Activated naive CD8-positive, alpha-beta T cell treated with anti-CD3 and anti-CD28 coated beads, Interleukin-2, amount 10 ng/mL, durations not matched to agents 7 days and 5 days (primary cell): ENCODE measurements around the gene EDRF1. TPM values are rescaled to one million over a fixed set of nuclear protein-coding genes. Genes with fewer than 3 reads are reported as not detected.

Experiments used
- ATAC-seq: fragments of 150-1000 bp; cut with Tn5 transposase; one replicate; pipeline ENCODE4 v1.10.0; 2021; ENCODE audit warnings: low read depth, moderate library complexity
- POLR2A ChIA-PET: fragments of 350-600 bp; sonication (Branson Sonifier 250); formaldehyde crosslinking; loops from one replicate; lab custom pipeline; 2021; ENCODE audit warnings: antibody characterized with exemption; lab: Charles Lee
- DNase-seq: peaks from one replicate; pipeline ENCODE4 v3.0.0; 2021
- H3K27ac Mint-ChIP-seq: one replicate; pipeline ENCODE4 v1.8.0; 2022; ENCODE audit warnings: mild to moderate bottlenecking, mixed read lengths
- H3K27me3 Mint-ChIP-seq: one replicate; pipeline ENCODE4 v1.8.0; 2022; ENCODE audit warnings: mild to moderate bottlenecking, moderate library complexity, mixed read lengths
- H3K36me3 Mint-ChIP-seq: one replicate; pipeline ENCODE4 v1.8.0; 2021; ENCODE audit warnings: mild to moderate bottlenecking, mixed read lengths
- H3K4me1 Mint-ChIP-seq: one replicate; pipeline ENCODE4 v1.8.0; 2021; ENCODE audit warnings: mixed read lengths
- H3K4me3 Mint-ChIP-seq: one replicate; pipeline ENCODE4 v1.8.0; 2022; ENCODE audit warnings: mild to moderate bottlenecking, moderate library complexity, mixed read lengths
- H3K9me3 Mint-ChIP-seq: one replicate; pipeline ENCODE4 v1.8.0; 2021; ENCODE audit warnings: mixed read lengths
- total RNA-seq, 2 experiments: library from RNA; stranded (reverse); gene quantifications; one replicate each; pipeline ENCODE4 v1.2.3, GENCODE V29; 2021

EDRF1 gene
- total RNA-seq, 2 experiments from 2014 or later: 43.9 to 45.8 TPM

- Mint-ChIP-seq H3K36me3 (peaks cover 17% of the 10 kb centered on the region), H3K27me3 (no peaks in the 10 kb centered on the region), H3K27ac (peak overlapping the region; percentile 99), H3K4me1 (peaks cover 23% of the 10 kb centered on the region), H3K9me3 (peaks cover 1% of the 10 kb centered on the region), H3K4me3 (peak overlapping the region; percentile 98)
- DNase-seq (no peak), ATAC-seq (no peak)
- POLR2A ChIA-PET: interaction anchor here (1.0 to 2.9 kb wide), 4 partner anchors 9 to 103 kb away, joined by 3 to 20 read pairs (median 4); partner anchors contain the start of genes BCCIP and UROS
These were observed 483 bp downstream of the EDRF1 start for GRCh38 chr10:125720002-125720382.

GRCh38 chr10:125721035-125721434 lies 1.5 kb downstream of the EDRF1 start:
- H3K27ac Mint-ChIP-seq: peak overlapping the region; percentile 64
- ATAC-seq: no peak

GRCh38 chr10:125722811-125723210 lies 3.3 kb downstream of the EDRF1 start:
- no peak overlapping the region for H3K27ac Mint-ChIP-seq
- ATAC-seq (no peak), DNase-seq (no peak)
- no peak overlapping the region for H3K4me3 Mint-ChIP-seq
- peaks cover 22% of the 10 kb centered on the region for H3K36me3 Mint-ChIP-seq
- peaks cover 23% of the 10 kb centered on the region for H3K4me1 Mint-ChIP-seq
- POLR2A ChIA-PET: no interaction called here
- H3K9me3 Mint-ChIP-seq: no peaks in the 10 kb centered on the region
- H3K27me3 Mint-ChIP-seq: no peaks in the 10 kb centered on the region

More at GRCh38 chr10:125721035-125721434, 1.5 kb downstream of the EDRF1 start:
- Mint-ChIP-seq H3K4me3 (peak overlapping the region; percentile 98), H3K27me3 (no peaks in the 10 kb centered on the region), H3K4me1 (peaks cover 23% of the 10 kb centered on the region), H3K36me3 (peaks cover 21% of the 10 kb centered on the region), H3K9me3 (no peaks in the 10 kb centered on the region)
- POLR2A ChIA-PET: no interaction called here
- DNase-seq: no peak

GRCh38 chr10:125726914-125727313 lies 7.4 kb downstream of the EDRF1 start:
- Mint-ChIP-seq H3K27me3 (no peaks in the 10 kb centered on the region), H3K36me3 (peaks cover 33% of the 10 kb centered on the region), H3K27ac (no peak overlapping the region), H3K4me1 (peaks cover 8% of the 10 kb centered on the region), H3K9me3 (no peaks in the 10 kb centered on the region), H3K4me3 (no peak overlapping the region)
- POLR2A ChIA-PET: no interaction called here
- ATAC-seq (no peak), DNase-seq (no peak)

- POLR2A ChIA-PET: no interaction called here
- no peak for DNase-seq
- Mint-ChIP-seq H3K4me3 (no peak overlapping the region), H3K36me3 (peaks cover 38% of the 10 kb centered on the region), H3K27me3 (no peaks in the 10 kb centered on the region), H3K27ac (no peak overlapping the region), H3K9me3 (no peaks in the 10 kb centered on the region), H3K4me1 (peaks cover 11% of the 10 kb centered on the region)
- ATAC-seq: no peak
These were observed 7.9 kb downstream of the EDRF1 start for GRCh38 chr10:125727436-125727835.

GRCh38 chr10:125734148-125734547 lies 14.6 kb downstream of the EDRF1 start:
- Mint-ChIP-seq H3K36me3 (peaks cover 45% of the 10 kb centered on the region), H3K4me1 (peaks cover 7% of the 10 kb centered on the region), H3K4me3 (no peak overlapping the region), H3K27ac (no peak overlapping the region), H3K9me3 (no peaks in the 10 kb centered on the region), H3K27me3 (no peaks in the 10 kb centered on the region)
- DNase-seq (no peak), ATAC-seq (no peak)
- POLR2A ChIA-PET: interaction anchor here (1.1 kb wide), 1 partner anchor 15 kb away, joined by 3 read pairs; the partner anchor contains the start of gene EDRF1

- ATAC-seq (no peak), DNase-seq (no peak)
- POLR2A ChIA-PET: interaction anchor here (1.1 kb wide), 1 partner anchor 15 kb away, joined by 3 read pairs; the partner anchor contains the start of gene EDRF1
- Mint-ChIP-seq H3K27me3 (no peaks in the 10 kb centered on the region), H3K9me3 (no peaks in the 10 kb centered on the region), H3K4me3 (no peak overlapping the region), H3K27ac (no peak overlapping the region), H3K36me3 (peaks cover 49% of the 10 kb centered on the region), H3K4me1 (peaks cover 7% of the 10 kb centered on the region)
These were observed 15.3 kb downstream of the EDRF1 start for GRCh38 chr10:125734823-125735222.

- no peak for ATAC-seq
- Mint-ChIP-seq H3K27ac (no peak overlapping the region), H3K4me3 (no peak overlapping the region), H3K27me3 (no peaks in the 10 kb centered on the region), H3K4me1 (peaks cover 1% of the 10 kb centered on the region), H3K36me3 (peaks cover 45% of the 10 kb centered on the region), H3K9me3 (no peaks in the 10 kb centered on the region)
- DNase-seq: no peak
- POLR2A ChIA-PET: no interaction called here
These were observed 18.7 kb downstream of the EDRF1 start for GRCh38 chr10:125738206-125738605.

- POLR2A ChIA-PET: no interaction called here
- peaks cover 53% of the 10 kb centered on the region for H3K36me3 Mint-ChIP-seq
- H3K27me3 Mint-ChIP-seq: no peaks in the 10 kb centered on the region
- DNase-seq (no peak), ATAC-seq (no peak)
- H3K4me1 Mint-ChIP-seq: peaks cover 1% of the 10 kb centered on the region
- H3K4me3 Mint-ChIP-seq: no peak overlapping the region
- no peaks in the 10 kb centered on the region for H3K9me3 Mint-ChIP-seq
- H3K27ac Mint-ChIP-seq: no peak overlapping the region
These were observed 20.6 kb downstream of the EDRF1 start for GRCh38 chr10:125739994-125740679.

- DNase-seq (no peak), ATAC-seq (no peak)
- no peaks in the 10 kb centered on the region for H3K27me3 Mint-ChIP-seq
- H3K4me3 Mint-ChIP-seq: no peak overlapping the region
- peaks cover 4% of the 10 kb centered on the region for H3K4me1 Mint-ChIP-seq
- peaks cover 53% of the 10 kb centered on the region for H3K36me3 Mint-ChIP-seq
- H3K9me3 Mint-ChIP-seq: no peaks in the 10 kb centered on the region
- H3K27ac Mint-ChIP-seq: no peak overlapping the region
- POLR2A ChIA-PET: no interaction called here
These were observed 23.0 kb downstream of the EDRF1 start for GRCh38 chr10:125742465-125742864.

- Mint-ChIP-seq H3K27ac (no peak overlapping the region), H3K27me3 (no peaks in the 10 kb centered on the region), H3K36me3 (peaks cover 42% of the 10 kb centered on the region), H3K9me3 (no peaks in the 10 kb centered on the region), H3K4me1 (peaks cover 4% of the 10 kb centered on the region), H3K4me3 (no peak overlapping the region)
- ATAC-seq: no peak
- POLR2A ChIA-PET: no interaction called here
- no peak for DNase-seq
These were observed 25.4 kb downstream of the EDRF1 start for GRCh38 chr10:125744909-125745308.

- H3K4me1 Mint-ChIP-seq: peaks cover 4% of the 10 kb centered on the region
- POLR2A ChIA-PET: no interaction called here
- H3K9me3 Mint-ChIP-seq: no peaks in the 10 kb centered on the region
- no peak overlapping the region for H3K4me3 Mint-ChIP-seq
- H3K27me3 Mint-ChIP-seq: no peaks in the 10 kb centered on the region
- H3K27ac Mint-ChIP-seq: no peak overlapping the region
- H3K36me3 Mint-ChIP-seq: peaks cover 29% of the 10 kb centered on the region
- no peak for DNase-seq
- no peak for ATAC-seq
These were observed 27.9 kb downstream of the EDRF1 start for GRCh38 chr10:125747417-125747816.

GRCh38 chr10:125756196-125756595 lies 36.7 kb downstream of the EDRF1 start:
- no peak overlapping the region for H3K4me3 Mint-ChIP-seq
- no peak for ATAC-seq
- H3K27me3 Mint-ChIP-seq: no peaks in the 10 kb centered on the region
- H3K27ac Mint-ChIP-seq: peak overlapping the region; percentile 18
- H3K36me3 Mint-ChIP-seq: peaks cover 39% of the 10 kb centered on the region
- H3K9me3 Mint-ChIP-seq: no peaks in the 10 kb centered on the region
- no peak for DNase-seq
- peaks cover 2% of the 10 kb centered on the region for H3K4me1 Mint-ChIP-seq
- POLR2A ChIA-PET: no interaction called here

- Mint-ChIP-seq H3K27me3 (no peaks in the 10 kb centered on the region), H3K27ac (no peak overlapping the region), H3K9me3 (no peaks in the 10 kb centered on the region), H3K36me3 (peaks cover 43% of the 10 kb centered on the region), H3K4me3 (no peak overlapping the region), H3K4me1 (peaks cover 2% of the 10 kb centered on the region)
- ATAC-seq (no peak), DNase-seq (no peak)
- POLR2A ChIA-PET: no interaction called here
These were observed 37.5 kb downstream of the EDRF1 start for GRCh38 chr10:125756853-125757487.
